ENCODE data around the gene ATP2C2.

DNA sequence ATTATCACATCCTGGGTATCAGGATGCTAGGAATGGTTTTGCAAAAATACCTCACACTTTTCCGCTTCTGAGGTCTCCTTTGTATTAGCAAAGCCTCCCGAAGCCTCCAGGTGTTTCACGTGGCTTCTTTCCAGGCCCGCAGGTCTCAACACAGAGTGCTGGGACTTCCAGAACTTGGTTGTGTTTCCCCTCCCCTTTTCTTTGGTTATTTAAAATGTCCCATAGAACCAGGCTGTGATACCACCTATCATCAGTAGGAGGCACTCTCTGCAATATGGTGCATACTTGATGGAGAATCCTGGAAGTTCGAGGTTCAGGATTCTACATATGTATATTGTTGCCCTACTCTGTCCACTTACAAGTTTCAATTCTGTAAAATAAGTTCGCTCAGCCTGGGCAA, 28.8 kb downstream of the ATP2C2 start:
- TF ChIP-seq FOXK2 (IDR thresholded peaks at IDR 0.05) (no peak), FOXM1 (IDR thresholded peaks at IDR 0.05; ENCODE audit: borderline replicate concordance) (no peak), SP1 (IDR thresholded peaks at IDR 0.05) (no peak), BHLHE40 (IDR thresholded peaks at IDR 0.05; ENCODE audit: borderline replicate concordance) (no peak), FOXA1 (IDR thresholded peaks at IDR 0.05) (no peak), SUZ12 (IDR thresholded peaks at IDR 0.05) (no peak), CTBP1 (IDR thresholded peaks at IDR 0.05; ENCODE audit: borderline replicate concordance) (no peak), ZNF384 (IDR thresholded peaks at IDR 0.05) (no peak), TARDBP (IDR thresholded peaks at IDR 0.05) (no peak), LEF1 (IDR thresholded peaks at IDR 0.05; ENCODE audit: borderline replicate concordance) (no peak)
- TF ChIP-seq, protein P1, sequence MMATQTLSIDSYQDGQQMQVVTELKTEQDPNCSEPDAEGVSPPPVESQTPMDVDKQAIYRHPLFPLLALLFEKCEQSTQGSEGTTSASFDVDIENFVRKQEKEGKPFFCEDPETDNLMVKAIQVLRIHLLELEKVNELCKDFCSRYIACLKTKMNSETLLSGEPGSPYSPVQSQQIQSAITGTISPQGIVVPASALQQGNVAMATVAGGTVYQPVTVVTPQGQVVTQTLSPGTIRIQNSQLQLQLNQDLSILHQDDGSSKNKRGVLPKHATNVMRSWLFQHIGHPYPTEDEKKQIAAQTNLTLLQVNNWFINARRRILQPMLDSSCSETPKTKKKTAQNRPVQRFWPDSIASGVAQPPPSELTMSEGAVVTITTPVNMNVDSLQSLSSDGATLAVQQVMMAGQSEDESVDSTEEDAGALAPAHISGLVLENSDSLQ (IDR thresholded peaks at IDR 0.05) = no peak
